CD4-positive, alpha-beta T cell treated with Interleukin-2 at 100 ng/mL for 4 hours (primary cell): Measurements from ENCODE around the gene SIM1.

ENCODE experiments used
- DNase-seq: peaks from one replicate; pipeline ENCODE4 v3.0.0-alpha.2; 2020; ENCODE audit warnings: low spot score

Gene SIM1

GRCh38 chr6:100472674-100473073 is 8.0 kb upstream of the SIM1 start:
- DNase-seq = no peak

- no peak for DNase-seq
Measured at GRCh38 chr6:100470422-100471120, 5.8 kb upstream of the SIM1 start.

GRCh38 chr6:100469101-100469859 is 4.6 kb upstream of the SIM1 start:
- DNase-seq = no peak

- no peak for DNase-seq
Measured at GRCh38 chr6:100468016-100468622, 3.4 kb upstream of the SIM1 start.

GRCh38 chr6:100467129-100468015 is 2.7 kb upstream of the SIM1 start:
- no peak for DNase-seq

- no peak for DNase-seq
Measured at GRCh38 chr6:100466410-100467128, 1.8 kb upstream of the SIM1 start.

- DNase-seq = no peak
Measured at GRCh38 chr6:100465701-100466409, 1.1 kb upstream of the SIM1 start.

GRCh38 chr6:100464162-100464851 is 414 bp downstream of the SIM1 start:
- DNase-seq = no peak

- no peak for DNase-seq
Measured at GRCh38 chr6:100463630-100464161, 1.0 kb downstream of the SIM1 start.

GRCh38 chr6:100462706-100463629 is 1.8 kb downstream of the SIM1 start:
- no peak for DNase-seq

- DNase-seq = peak; percentile 1
Measured at GRCh38 chr6:100461917-100462705, 2.6 kb downstream of the SIM1 start.

GRCh38 chr6:100461278-100461916 is 3.3 kb downstream of the SIM1 start:
- no peak for DNase-seq

GRCh38 chr6:100460650-100461204 is 4.0 kb downstream of the SIM1 start:
- no peak for DNase-seq

- DNase-seq = no peak
Measured at GRCh38 chr6:100459592-100460184, 5.0 kb downstream of the SIM1 start.

- DNase-seq = no peak
Measured at GRCh38 chr6:100458841-100459591, 5.7 kb downstream of the SIM1 start.
